GM04504 (cell line): ENCODE measurements around the gene VPS52.
"Not testable (repeated sequence)": the region's sequence is repeated elsewhere in the genome, so short reads cannot be mapped to it uniquely, and the experiment has no call there.

Experiments
- DNase-seq: peaks from one replicate; pipeline ENCODE4 v3.0.0-alpha.2; 2012; ENCODE audit warnings: low read depth

The VPS52 gene

GRCh38 chr6:33301877-33302276, 30.2 kb upstream of the VPS52 start:
- no peak for DNase-seq

- DNase-seq, result peak; percentile 87
These were observed 27.7 kb upstream of the VPS52 start for GRCh38 chr6:33299237-33299944.

DNA sequence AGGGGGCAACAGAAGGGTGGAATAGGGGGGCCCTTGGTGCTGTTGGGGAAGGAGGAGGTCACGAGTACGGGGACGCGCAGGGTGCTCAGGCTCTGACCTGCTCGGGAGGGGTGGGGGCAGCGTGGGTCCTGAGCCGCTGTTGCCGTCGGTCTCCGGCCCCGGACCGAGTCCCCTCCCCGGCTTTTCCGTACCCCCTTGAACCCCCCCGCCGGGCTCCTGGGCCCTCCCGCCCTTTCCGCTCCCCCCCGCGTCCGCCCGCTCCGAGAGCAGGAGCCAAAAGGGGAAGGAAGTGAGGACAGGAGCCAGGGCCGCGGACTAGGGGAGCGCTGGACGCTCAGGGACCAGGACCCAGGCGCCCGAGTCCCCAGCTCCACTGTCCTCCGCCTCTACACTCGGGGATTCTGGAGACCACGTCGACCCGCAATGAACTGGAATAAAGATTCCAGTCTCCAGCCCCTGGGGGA, 27.1 kb upstream of the VPS52 start, which contains the start of gene RGL2:
Gene RGL2 (minus strand): TSS at position 170 of the 464 bp plus-strand sequence. CDS start 332 bp downstream, outside the sequence.
- peak; percentile 46 for DNase-seq

- DNase-seq, result peak; percentile 84
These were observed 26.5 kb upstream of the VPS52 start for GRCh38 chr6:33297956-33298772.

GRCh38 chr6:33297406-33297955, 25.8 kb upstream of the VPS52 start:
- DNase-seq, result no peak

DNA sequence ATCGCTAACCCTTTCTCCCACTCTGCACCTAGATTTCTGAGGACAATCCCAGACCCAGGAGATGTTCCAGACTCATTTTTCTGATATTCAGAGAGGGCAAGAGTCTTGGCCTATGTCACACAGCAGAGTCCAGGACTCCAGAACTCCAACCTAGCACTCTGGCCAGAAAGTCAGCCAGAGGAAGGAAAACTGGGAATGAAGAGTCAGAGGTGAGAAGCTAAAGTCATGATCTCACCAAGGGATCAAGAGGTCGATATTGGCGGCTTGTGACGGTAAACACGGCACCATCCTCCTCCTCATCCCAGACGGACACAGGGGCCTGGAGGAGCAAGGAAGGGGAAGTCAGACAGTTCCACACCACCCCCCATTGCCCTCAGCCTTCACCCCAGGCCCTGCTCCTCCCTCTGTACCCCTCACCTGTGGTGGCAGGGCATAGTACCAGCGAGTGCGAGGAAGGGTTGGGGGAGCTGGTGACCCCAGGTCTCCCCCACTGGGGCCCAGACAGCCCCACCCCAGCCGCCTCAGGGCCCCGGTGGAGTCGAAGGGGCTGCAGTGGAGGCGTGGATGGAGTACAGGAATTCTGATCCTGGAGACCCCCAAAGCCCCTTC, 25.2 kb upstream of the VPS52 start:
- no peak for DNase-seq

- no peak for DNase-seq
These were observed 24.1 kb upstream of the VPS52 start for GRCh38 chr6:33295621-33296369.

- DNase-seq, result no peak
These were observed 22.6 kb upstream of the VPS52 start for GRCh38 chr6:33294086-33294823.

DNA sequence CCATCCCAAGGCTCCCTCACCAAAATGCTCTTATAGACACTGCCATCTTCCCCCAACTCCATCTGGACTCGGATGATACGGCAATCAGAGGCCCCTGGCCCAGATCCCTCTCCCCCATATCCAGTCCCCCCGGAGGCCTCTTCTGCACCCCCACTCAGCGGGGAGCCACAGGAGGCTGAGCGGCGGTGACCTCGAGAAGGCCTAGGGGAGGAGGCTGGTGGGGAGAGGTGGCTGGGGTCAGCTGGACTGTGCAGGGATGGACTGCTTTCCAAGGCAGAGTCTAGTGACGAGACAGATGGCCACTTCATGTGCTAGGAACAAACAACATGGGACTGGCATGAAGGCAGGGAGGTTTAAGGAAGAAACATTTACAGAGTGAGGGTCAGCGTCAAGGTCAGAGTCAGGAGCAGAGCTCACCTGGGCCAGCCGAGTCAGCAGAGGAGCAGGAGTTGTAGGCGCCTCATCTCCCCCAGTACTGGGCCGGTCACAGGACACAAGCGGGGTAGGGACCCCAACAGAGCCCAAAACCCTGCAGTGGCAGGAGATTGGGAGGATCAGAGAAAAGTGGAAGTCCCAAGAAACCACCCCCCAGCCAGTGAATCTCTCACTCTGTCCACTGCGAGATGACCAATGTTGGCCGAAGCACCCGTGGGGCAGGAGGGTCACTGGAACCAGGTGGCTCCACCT, 21.5 kb upstream of the VPS52 start:
- DNase-seq, result no peak

DNA sequence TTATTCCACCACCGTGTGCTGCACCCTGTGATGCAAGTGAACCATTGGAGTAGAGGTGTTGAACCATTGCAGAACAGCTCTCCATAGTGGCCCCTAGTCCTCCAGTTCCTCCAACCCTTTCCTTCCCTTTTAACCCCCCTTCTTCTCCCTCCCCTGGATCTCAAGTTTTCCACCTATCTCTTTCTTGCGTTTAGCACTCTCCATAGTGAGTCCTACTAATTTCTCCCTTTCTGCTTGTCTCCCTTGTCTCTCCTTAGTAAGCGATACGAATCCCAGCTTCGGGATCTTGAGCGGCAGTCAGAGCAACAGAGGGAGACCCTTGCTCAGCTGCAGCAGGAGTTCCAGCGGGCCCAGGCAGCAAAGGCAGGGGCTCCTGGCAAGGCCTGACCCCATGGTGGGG, 18.8 kb upstream of the VPS52 start:
- no peak for DNase-seq

- DNase-seq, result no peak
These were observed 18.2 kb upstream of the VPS52 start for GRCh38 chr6:33289784-33290315.

DNA sequence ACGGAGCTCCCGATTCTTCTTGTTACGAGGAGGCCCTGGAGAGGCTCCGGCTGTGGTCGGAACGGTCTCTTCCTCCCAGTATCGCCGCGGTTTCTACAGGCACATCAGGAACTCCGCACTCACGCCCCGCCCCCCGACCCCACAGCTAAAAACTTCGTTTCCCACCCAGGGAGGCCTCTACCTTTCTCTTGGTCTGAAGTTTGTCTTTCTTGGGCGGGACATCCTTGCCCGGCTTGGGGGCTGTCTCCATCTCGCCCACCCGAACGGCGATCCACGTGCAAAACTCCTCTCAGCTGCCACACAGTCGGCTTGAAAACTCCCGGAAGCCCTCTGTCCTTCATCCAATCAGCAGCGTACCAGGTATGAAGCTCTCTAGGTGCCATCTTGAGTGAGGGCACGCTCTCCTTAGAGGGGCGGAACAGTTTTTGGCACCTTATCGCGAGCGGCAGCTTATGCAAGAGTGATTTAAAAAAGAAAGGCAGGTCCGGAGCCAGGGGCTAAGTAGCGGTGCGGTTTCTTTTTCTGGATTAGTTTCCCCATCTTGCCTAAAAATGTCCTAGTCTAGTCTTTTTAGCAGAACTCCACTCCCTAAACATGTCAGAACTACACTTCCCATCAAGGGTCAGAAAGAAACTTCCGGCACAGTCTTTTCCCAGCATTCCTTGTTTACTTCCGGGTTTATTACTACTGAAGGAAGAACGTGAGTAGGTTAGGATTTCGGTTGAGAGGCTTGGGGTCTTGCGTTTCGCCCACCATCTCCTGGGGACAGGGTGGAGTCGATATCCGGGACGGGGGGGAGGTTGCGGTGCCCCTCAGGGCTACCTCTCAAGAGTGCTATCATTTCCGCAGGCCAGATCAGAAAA, 17.5 kb upstream of the VPS52 start, which contains the start of the genes PFDN6 and WDR46:
Gene PFDN6 (plus strand): TSS at position 681 of the 863 bp plus-strand sequence. CDS start 256 bp downstream, outside the sequence.
Gene WDR46 (minus strand): TSS at position 319 of the 863 bp plus-strand sequence. CDS start 69 bp downstream, at position 250.
- peak; percentile 80 for DNase-seq

- no peak for DNase-seq
These were observed 16.7 kb upstream of the VPS52 start for GRCh38 chr6:33288141-33288920.

- DNase-seq, result no peak
These were observed 15.6 kb upstream of the VPS52 start for GRCh38 chr6:33286946-33287914.

DNA sequence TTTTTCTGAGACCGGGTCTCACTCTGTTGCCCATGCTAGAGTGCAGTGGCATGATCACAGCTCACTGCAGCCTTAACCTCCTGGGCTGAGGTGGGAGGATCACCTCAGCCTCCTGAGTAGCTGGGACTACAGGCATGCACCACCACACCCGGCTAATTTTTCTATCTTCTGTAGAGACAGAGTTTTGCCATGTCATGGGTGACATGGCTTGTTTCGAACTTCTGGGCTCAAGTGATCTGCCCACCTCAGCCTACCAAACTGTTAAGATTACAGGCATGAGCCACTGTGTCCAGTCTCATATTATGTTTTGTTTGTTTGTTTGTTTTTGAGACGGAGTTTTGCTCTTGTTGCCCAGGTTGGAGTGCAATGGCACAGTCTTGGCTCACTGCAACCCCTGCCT, 13.5 kb upstream of the VPS52 start:
- DNase-seq, result not testable (repeated sequence)

DNA sequence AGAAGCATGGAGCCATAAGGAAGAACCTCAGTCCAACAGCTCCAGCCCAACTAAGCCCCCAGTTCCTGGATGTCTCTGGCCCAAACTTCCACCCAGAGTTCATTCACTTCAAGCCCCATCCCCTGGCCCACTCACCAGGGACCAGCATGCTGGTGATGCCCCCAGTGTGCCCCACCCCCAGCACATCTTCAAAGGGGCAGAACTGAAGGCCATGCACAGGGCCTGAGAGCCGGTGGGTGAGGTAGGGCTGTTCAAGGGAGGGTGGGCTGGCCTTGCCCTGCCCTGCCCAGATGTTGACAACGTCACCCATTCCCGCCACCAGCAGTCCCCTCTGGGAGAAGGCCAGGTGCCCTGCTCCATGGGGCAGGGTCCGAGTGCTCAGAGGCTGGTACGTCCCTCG, 8.9 kb upstream of the VPS52 start:
- DNase-seq, result no peak
